SH-SY5Y (cell line): ENCODE data around the gene FAM117A.

Experiments used
- GATA2 ChIP-seq: IDR thresholded peaks from 2 replicates; pipeline ENCODE4 v1.6.1; 2011; ENCODE audit warnings: mild to moderate bottlenecking, low read depth, low read length
- GATA3 ChIP-seq: IDR thresholded peaks from 2 replicates; pipeline ENCODE4 v1.6.1; 2011; ENCODE audit warnings: low read depth, mild to moderate bottlenecking, low read length, moderate library complexity

GRCh38 chr17:49753959-49754391 lies 10.0 kb downstream of the FAM117A start:
- TF ChIP-seq GATA2 (no peak), GATA3 (no peak)
